TTC549 (cell line): ENCODE results near the gene GUCY1A2.

Source experiments
- FAIRE-seq: peaks from 2 replicates; lab custom pipeline; 2012; peaks lifted over from hg19 to GRCh38; lab: Jason Lieb, UNC

Gene GUCY1A2

GRCh38 chr11:106728379-106728778 is 289.9 kb downstream of the GUCY1A2 start:
- no peak for FAIRE-seq

- FAIRE-seq: no peak
Observed at GRCh38 chr11:106727256-106727655, 291.0 kb downstream of the GUCY1A2 start.

DNA sequence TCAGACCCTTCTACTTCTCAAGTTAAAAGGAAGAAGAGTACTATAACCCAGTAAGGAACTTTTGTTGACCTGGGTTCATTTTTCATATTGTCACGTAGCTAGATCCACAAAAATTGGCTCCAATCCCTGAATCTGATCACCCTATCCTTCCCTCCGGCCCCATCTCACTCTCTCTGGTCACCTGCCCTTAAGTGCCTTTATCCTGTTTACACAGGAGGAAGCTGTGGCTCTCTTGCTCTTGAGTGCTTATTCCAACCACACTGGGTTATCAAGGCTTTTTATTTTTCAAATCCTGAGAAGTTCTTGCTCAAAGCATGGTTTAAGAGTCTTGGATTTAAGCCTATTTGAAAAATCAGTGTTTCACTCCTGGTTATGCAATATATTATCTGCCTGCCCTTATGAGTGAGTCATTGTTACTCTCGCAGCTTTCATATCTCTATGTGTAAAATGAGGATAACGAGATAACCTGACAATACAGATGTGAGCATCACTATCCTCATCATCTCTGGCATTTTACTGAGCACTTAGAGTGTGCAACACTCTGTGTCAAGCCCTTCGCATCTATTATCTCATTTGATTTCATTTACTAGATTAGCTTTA is 293.9 kb downstream of the GUCY1A2 start:
- FAIRE-seq: no peak

DNA sequence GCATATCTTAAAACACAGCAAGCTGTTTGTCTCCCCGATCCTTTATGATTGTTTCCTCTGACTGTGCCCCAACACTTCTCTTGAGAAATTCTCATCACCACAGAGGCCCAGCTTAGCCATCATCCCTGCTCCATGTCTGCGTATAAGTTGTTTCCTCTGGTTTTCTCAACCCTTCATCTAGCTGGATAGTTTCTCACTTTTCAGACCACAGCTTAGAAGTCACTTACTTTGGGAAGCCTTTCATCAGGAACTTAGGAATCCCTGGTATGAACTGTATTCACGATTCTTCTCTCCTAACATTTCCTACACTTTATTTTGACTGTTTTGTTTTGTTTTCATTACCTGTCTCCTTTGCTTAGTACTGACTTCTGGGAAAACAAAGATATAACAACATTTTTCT is 295.2 kb downstream of the GUCY1A2 start:
- FAIRE-seq: no peak

DNA sequence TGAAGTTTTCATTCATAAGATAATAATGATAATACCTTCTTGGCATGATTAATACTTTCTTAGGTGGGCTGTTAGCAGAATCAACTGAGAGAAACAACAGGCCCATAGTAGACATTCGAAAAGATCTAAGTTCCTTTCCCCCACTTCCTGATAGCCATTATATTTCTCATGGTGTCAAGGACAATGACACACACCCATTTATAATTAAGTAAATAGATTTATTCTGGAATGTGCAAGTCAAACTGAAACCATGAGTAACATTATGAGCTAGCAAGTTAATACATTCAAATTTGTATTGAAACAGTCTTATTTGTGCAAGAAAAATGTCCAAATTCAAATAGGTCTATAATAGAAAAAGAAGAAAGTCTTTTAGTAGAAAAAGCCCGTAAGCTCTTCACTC is 301.1 kb downstream of the GUCY1A2 start:
- FAIRE-seq: no peak

DNA sequence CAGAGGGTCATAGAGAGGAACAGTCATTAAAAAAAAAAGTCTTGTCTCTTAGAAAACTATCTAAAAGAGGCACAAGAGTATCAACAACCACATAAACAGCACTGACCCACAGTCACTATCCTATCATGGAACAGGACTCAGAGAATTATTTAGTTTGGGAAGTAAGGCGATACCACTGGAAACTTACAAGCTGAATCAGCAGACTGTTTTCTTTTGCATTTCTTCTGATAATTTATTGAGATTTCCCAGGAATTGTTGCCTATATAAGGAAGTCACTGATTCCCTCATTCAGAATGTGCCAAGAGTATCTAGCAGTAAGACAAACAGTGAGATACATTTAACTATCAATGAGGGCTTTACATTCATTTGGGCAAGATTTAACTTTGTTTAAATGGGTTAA is 304.1 kb downstream of the GUCY1A2 start:
- FAIRE-seq: no peak

- no peak for FAIRE-seq
Observed at GRCh38 chr11:106708348-106708747, 309.9 kb downstream of the GUCY1A2 start.

- FAIRE-seq: no peak
Observed at GRCh38 chr11:106706355-106706754, 311.9 kb downstream of the GUCY1A2 start.

GRCh38 chr11:106702805-106703204 is 315.5 kb downstream of the GUCY1A2 start:
- FAIRE-seq: no peak

DNA sequence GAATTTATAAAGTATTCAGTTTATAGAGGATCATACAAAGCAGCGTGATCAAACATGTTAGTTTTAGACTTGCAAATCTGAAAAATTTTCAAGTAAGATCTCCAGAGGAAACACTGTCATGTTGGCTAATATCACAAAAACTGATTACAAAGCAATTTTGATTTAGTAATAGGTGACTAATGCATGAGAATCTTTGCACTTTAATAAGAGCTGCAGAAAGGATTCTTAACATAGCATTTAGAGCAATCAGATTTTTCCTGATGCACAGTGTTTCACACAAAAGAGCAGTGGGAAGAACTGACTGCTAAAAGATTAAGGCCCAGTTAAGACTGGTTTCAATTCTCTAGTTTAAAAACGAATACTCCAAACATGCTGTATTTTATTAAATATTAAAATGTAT is 321.2 kb downstream of the GUCY1A2 start:
- no peak for FAIRE-seq

- FAIRE-seq: no peak
Observed at GRCh38 chr11:106695506-106695905, 322.8 kb downstream of the GUCY1A2 start.

DNA sequence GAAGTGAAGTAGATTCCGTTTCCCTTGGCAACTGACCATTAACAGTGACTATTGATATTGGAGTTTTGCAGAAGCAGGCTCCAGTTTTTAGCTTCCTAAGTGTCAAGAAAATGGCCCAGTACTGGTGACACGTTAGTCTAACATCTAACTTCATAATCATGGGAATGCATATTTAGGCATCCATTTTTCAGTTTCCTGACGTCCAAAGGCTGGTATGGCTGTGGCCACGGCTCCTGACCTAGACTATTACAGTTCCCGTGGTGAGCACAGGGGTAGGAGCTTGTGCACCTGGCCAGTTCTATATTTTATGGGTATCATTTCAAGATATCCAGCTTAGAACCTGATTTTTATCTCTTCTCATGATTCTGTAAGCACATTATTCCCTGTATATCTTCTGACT is 323.8 kb downstream of the GUCY1A2 start:
- FAIRE-seq: no peak

- no peak for FAIRE-seq
Observed at GRCh38 chr11:106691807-106692365, 326.4 kb downstream of the GUCY1A2 start.

- no peak for FAIRE-seq
Observed at GRCh38 chr11:106690923-106691322, 327.4 kb downstream of the GUCY1A2 start.

DNA sequence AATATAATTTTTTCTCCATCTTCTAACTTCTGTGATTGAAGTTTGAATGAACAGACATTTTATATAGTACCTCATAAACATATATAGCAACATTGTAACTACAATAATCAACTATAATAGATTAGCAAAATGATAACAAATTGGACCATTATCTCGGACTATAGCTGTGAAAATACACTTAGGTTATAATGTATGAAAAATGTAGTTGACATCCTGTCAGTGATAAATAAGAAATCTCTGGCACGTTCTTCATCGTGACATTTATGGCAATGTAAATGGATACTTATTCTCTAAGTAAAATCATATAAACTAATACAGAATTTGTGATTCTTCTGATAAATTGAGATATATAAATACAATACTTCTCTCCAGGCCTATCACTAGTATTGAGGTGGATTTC is 333.3 kb downstream of the GUCY1A2 start:
- FAIRE-seq: no peak

DNA sequence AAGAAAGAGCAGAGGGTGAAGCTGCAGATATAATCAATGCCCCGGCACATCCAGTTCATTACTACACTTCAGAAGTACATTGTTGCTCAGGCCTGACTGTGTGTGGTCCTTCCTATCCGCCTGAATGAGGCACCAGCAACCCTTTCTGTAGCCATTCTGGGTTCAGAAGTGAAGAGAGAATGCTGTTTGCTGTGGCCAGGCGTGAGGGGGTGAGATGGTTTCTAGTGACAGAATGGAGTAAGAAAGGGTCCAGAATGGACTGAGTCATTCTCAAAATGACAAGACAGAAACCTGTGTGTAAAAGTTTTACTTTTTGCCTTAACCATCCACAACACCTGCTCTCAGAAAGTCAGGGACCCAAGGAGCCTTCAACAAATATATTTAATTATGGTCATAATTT is 334.8 kb downstream of the GUCY1A2 start:
- FAIRE-seq: no peak

DNA sequence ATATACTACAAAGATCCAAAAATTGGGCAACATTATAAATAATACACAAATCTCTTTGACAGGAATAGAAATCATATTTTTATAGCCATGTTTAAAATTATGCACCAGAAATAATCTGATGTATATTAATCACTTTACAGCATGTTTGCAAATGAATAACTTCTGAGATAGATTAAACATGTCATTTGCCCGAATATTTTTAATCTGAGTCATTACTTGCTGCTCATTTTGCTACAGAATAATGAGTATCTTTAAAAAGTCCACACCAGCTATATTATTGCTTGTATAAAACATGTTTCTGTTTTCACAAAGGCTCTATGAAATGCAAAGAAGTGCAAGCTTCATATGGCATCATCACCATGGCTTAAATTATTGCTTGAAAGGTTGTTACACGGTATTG is 336.8 kb downstream of the GUCY1A2 start:
- no peak for FAIRE-seq

GRCh38 chr11:106679581-106679980 is 338.7 kb downstream of the GUCY1A2 start:
- FAIRE-seq: no peak

GRCh38 chr11:106679181-106679580 is 339.1 kb downstream of the GUCY1A2 start:
- no peak for FAIRE-seq

DNA sequence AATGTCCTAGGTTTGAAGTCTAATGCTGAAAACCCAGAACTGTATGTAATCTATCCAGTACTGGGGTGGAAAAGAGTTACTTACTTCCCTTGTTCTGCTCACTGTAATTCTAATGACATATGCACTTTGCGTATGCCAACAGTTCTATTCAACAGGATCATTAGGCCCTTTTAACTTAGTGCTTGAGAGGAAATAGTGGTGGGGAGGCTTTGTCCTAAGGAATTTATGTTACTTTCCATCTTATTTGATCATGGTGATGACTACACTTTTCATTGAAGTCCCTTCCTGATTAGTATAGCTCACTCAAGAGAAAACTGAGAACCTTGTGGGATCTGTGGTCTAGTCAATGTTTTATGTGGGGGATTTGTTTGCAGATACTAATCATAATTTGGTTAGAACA is 348.2 kb downstream of the GUCY1A2 start:
- FAIRE-seq: no peak

DNA sequence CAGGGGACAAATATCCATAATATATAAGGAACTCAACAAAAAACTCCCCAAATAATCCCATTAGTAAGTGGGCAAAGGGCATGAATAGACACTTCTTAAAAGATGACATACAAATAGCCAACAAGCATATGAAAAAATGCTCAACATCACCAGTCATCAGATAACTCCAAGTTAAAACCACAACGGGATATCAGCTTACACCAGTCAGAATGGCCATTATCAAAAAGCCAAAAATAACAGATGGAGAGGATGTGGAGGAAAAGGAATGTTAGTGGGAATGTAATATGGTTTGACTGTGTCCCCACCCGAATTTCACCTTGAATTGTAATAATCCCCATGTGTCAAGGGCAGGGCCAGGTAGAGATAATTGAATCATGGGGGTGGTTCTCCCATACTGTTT is 350.1 kb downstream of the GUCY1A2 start:
- no peak for FAIRE-seq

DNA sequence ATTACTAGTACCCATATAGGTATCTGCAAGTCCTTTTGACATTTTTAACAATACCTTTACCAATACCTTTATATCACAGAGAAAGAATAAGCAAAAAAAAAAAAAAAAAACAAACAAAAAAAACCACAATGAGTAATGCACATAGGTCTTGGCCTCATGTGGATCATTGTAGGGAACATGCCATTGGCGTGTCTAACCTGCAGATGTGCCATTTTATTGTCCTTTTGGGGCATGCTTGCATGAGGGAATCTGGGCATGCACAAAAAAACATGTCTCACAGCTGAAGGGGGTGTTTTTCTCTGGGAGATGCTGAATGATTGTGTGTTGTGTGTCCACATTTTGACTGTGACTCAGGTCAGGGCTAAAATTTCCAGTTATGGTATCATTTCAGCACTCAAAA is 361.6 kb downstream of the GUCY1A2 start:
- FAIRE-seq: no peak

- no peak for FAIRE-seq
Observed at GRCh38 chr11:106644824-106645223, 373.5 kb downstream of the GUCY1A2 start.

DNA sequence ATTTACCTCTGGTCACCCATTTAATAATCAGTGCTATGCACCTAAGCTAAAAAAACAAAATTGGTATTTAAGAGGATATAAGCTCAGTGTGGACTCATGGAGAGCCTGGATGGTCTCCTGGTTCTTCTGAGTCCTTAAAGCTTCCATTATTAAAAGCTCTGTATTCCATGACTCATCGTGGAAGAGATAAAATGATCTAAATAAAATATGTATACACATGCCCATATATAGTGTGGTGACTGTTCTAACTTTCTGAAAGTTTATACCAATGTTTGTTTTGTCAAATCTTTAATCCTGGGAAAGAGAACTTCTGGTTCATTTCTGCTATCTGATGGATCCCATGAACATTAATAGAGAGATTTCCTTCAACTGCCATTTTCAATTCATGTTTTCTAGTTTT is 375.9 kb downstream of the GUCY1A2 start:
- FAIRE-seq: no peak

DNA sequence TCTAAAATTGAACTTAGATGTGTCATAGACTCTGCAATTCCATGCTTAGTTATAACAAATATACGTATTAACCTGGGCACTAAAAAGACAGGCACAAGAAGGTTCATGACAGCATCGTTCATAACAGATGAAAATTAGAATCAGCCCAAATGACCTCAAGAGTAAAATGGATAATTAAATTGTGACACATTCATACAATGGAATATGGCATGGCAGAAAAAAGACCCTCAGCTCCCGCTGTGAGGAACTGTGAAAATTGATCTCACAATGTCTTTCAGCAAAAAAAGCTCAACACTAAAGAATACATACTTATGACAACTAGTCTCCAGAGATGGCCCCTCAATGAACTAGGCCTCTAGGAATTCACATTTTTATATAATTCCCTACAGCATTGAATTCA is 386.0 kb downstream of the GUCY1A2 start:
- FAIRE-seq: no peak
